ENCODE results near the gene TMEM201. TPM values are rescaled to one million over a fixed set of nuclear protein-coding genes. Genes with fewer than 3 reads are reported as not detected.
"Not testable (repeated sequence)": the region's sequence is repeated elsewhere in the genome, so short reads cannot be mapped to it uniquely, and the experiment has no call there.

TMEM201 gene, protein sequence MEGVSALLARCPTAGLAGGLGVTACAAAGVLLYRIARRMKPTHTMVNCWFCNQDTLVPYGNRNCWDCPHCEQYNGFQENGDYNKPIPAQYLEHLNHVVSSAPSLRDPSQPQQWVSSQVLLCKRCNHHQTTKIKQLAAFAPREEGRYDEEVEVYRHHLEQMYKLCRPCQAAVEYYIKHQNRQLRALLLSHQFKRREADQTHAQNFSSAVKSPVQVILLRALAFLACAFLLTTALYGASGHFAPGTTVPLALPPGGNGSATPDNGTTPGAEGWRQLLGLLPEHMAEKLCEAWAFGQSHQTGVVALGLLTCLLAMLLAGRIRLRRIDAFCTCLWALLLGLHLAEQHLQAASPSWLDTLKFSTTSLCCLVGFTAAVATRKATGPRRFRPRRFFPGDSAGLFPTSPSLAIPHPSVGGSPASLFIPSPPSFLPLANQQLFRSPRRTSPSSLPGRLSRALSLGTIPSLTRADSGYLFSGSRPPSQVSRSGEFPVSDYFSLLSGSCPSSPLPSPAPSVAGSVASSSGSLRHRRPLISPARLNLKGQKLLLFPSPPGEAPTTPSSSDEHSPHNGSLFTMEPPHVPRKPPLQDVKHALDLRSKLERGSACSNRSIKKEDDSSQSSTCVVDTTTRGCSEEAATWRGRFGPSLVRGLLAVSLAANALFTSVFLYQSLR
- total RNA-seq: 5.9 and 6.0 TPM in 2 replicates

GRCh38 chr1:9588551-9589143, at the start of gene TMEM201:
TSS of gene TMEM201 (plus strand) at chr1:9588911. CDS start at chr1:9588931, 20 bp downstream.
- peak; percentile 62 for DNase-seq (ENCODE audit: low read depth, low spot score)

- peak; percentile 83 for DNase-seq (ENCODE audit: low read depth, low spot score)
These were observed 49.4 kb upstream of the TMEM201 start, which contains the start of gene SLC25A33 for GRCh38 chr1:9539165-9539828. TSS of gene SLC25A33 (plus strand) at chr1:9539465. CDS start at chr1:9539692, 227 bp downstream.

- DNase-seq (ENCODE audit: low read depth, low spot score): no peak
These were observed 48.7 kb upstream of the TMEM201 start for GRCh38 chr1:9539829-9540550.

DNA sequence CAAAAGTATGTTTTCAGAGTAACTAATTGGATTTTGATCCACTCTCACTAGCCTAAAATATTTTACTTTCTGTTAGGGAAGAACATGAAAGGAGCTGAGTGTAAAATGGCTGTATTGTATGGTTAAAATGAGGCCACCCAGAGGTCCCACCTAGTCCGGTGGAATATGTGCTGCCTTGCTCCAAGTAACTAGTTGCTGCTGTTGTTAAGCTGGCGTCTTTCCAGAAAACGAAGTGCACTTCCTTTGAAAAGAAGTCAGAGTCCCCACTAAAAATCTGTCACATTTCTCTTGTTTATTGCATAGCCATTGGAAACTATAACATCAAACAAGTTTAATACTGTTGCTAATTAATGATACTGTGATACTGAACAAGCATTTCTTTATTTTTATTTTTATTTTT, 46.3 kb upstream of the TMEM201 start:
- DNase-seq (ENCODE audit: low read depth, low spot score): peak; percentile 29

GRCh38 chr1:9544926-9545325, 43.8 kb upstream of the TMEM201 start:
- no peak for DNase-seq (ENCODE audit: low read depth, low spot score)

DNA sequence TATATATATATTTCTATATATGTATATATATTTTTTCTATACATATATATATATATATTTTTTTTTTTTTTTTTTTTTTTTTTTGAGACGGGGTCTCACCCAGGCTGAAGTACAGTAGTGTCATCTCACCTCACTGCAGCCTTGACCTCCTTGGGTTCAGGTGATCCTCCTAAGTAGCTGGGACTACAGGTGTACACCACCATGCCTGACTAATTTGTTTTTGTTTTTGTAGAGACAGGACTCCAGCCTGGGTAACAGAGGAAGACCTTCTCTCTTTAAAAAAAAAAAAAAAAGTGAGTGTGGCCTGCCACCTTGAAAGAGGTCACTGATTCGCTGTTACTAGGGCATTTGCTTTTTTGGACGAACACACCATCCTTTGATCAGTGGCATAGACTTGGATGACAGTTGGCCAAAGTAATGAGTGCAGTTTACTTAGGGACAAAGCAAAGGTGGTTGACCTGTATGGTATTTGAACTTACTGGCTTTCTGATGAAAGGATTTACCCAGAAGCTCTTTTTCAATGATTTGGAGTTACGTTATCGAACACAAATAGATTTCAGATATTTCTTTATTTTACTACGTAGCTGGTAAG, 38.7 kb upstream of the TMEM201 start:
- DNase-seq (ENCODE audit: low read depth, low spot score): no peak

DNA sequence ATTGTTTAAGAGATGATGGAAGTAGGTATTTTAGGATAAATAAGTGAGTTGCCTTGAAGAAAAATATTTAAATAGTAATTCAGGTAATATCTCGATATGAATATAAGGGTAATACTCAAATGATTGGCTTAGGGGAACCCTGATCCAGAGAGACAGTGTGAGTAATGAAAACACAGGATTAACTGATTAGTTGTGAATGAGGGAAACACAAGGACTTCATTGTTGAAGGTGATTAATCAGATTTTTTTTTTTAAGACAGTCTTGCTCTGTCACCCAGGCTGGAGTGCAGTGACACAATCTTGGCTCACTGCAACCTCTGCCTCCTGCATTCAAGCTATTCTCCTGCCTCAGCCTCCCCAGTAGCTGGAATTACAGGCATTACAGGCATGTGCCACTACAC, 36.7 kb upstream of the TMEM201 start:
- DNase-seq (ENCODE audit: low read depth, low spot score): no peak

DNA sequence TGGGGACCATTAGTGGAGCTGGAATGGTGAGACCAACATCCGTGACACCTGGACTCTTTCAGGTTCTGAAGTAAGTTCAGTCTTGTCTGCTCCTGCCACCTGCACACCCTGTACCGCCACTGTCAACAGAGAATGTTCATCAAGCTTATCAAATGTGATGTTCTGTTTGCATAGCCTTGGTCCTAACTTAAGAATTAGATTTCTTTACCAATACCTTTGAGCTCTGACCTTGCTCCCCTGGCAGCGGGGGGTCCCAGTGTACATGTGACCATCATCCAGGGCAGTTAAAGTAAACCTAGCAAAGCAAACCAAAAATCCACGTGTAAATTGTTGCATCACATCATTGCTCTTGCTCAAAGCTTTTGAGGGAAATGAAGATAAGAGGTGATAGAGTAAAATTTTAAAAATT, 35.0 kb upstream of the TMEM201 start:
- DNase-seq (ENCODE audit: low read depth, low spot score): no peak

- DNase-seq (ENCODE audit: low read depth, low spot score): no peak
These were observed 32.8 kb upstream of the TMEM201 start for GRCh38 chr1:9555942-9556341.

DNA sequence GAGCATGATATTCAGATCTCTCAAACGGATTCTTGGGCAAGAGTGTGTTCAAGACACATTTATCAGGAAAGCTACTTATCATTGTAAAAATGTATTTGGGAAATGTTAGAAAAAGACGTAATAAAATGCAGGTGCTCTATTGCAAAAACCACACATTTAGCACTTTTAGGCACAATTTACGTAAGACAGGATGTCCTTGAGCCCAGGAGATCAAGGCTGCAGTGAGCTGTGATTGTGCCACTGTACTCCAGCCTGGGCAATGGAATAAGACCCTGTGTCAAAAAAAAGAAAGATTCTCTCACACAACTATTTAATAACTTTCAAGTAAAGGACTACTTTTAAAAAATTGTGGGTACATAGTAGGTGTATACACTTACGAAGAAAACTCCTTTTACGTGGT, 31.1 kb upstream of the TMEM201 start:
- no peak for DNase-seq (ENCODE audit: low read depth, low spot score)

DNA sequence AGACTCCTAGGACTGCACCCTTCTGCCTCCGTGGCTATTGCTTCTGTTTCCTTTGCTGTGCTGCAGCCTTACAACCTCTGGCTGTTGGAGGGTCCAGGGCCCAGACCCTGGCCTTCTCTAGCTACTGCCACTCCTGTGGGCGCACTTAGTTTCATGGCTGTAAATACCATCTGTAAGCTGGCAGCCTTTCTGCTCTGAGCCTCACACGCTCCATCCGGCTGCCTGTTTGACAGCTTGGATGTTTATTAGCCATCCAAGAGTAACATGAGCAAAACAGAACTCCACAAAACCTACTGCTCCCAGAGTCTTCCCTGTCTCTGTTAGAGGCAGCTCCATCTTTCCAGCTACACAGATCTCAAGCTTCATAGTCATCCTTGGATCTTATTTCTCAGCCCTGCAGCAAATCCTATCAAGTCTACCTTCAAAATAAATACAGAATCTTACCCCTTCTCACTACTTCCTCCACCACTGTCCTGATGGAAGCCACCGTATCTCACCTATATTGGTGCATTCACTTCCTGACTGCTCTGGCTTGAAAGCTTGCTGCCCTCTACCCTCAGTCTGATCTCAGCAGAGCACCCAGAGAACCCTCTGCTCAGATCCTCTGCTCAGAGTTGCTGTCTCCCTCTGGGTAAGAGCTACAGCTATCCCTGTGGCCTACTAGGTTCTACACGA, 30.3 kb upstream of the TMEM201 start:
- DNase-seq (ENCODE audit: low read depth, low spot score): no peak

- DNase-seq (ENCODE audit: low read depth, low spot score): no peak
These were observed 29.7 kb upstream of the TMEM201 start for GRCh38 chr1:9558946-9559545.

GRCh38 chr1:9559673-9560072, 29.0 kb upstream of the TMEM201 start:
- DNase-seq (ENCODE audit: low read depth, low spot score): no peak

GRCh38 chr1:9560090-9560489, 28.6 kb upstream of the TMEM201 start:
- DNase-seq (ENCODE audit: low read depth, low spot score): not testable (repeated sequence)

- peak; percentile 89 for DNase-seq (ENCODE audit: low read depth, low spot score)
These were observed 27.3 kb upstream of the TMEM201 start for GRCh38 chr1:9561429-9561828.

DNA sequence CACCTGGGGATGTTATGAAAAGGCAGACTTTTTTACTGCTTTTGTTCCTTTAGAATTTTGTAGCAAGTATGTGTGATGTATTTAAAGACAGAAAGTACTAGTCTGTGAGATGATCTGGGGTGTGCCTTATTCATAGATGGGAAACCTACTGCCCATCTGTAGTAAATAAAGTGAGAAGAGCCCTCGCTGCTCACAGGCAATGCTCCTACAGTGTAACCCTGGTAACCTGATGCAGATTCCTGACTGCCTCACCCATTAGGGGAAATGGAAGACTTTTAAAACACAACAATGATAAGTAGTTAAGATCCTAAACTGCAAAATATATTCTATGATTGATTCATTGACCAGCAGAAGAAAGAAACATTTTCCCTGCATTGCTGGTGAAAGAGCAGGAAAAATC, 19.4 kb upstream of the TMEM201 start:
- DNase-seq (ENCODE audit: low read depth, low spot score): no peak

GRCh38 chr1:9570886-9571529, 17.7 kb upstream of the TMEM201 start:
- DNase-seq (ENCODE audit: low read depth, low spot score): not testable (repeated sequence)

GRCh38 chr1:9573723-9574122, 15.0 kb upstream of the TMEM201 start:
- no peak for DNase-seq (ENCODE audit: low read depth, low spot score)

- DNase-seq (ENCODE audit: low read depth, low spot score): no peak
These were observed 13.2 kb upstream of the TMEM201 start for GRCh38 chr1:9575486-9575885.
